ENCODE results near the gene PTPRD.
A peak's percentile ranks its signal among the peaks of the same experiment; 100 is the strongest.
"Not testable (repeated sequence)": the region's sequence is repeated elsewhere in the genome, so short reads cannot be mapped to it uniquely, and the experiment has no call there.

PTPRD gene

GRCh38 chr9:10449201-10449617 lies 163.6 kb downstream of the PTPRD start:
- DNase-seq, result not testable (repeated sequence)

- DNase-seq, result no peak
Observed at GRCh38 chr9:10447036-10447435, 165.8 kb downstream of the PTPRD start.

- DNase-seq, result no peak
Observed at GRCh38 chr9:10443868-10444204, 169.0 kb downstream of the PTPRD start.

GRCh38 chr9:10443181-10443867 lies 169.5 kb downstream of the PTPRD start:
- no peak for DNase-seq

GRCh38 chr9:10438955-10439354 lies 173.8 kb downstream of the PTPRD start:
- no peak for DNase-seq

GRCh38 chr9:10436756-10437155 lies 176.0 kb downstream of the PTPRD start:
- no peak for DNase-seq

GRCh38 chr9:10434412-10434811 lies 178.4 kb downstream of the PTPRD start:
- DNase-seq, result no peak

GRCh38 chr9:10411272-10411671 lies 201.5 kb downstream of the PTPRD start:
- DNase-seq, result no peak

- no peak for DNase-seq
Observed at GRCh38 chr9:10403283-10403682, 209.5 kb downstream of the PTPRD start.

GRCh38 chr9:10396615-10397014 lies 216.2 kb downstream of the PTPRD start:
- DNase-seq, result no peak

GRCh38 chr9:10387282-10387681 lies 225.5 kb downstream of the PTPRD start:
- DNase-seq, result no peak

- no peak for DNase-seq
Observed at GRCh38 chr9:10371824-10372223, 241.0 kb downstream of the PTPRD start.

GRCh38 chr9:10366171-10366779 lies 246.5 kb downstream of the PTPRD start:
- DNase-seq, result peak; percentile 27 to 43

- no peak for DNase-seq
Observed at GRCh38 chr9:10354591-10354990, 258.2 kb downstream of the PTPRD start.

- DNase-seq, result not testable (repeated sequence)
Observed at GRCh38 chr9:10345621-10346020, 267.2 kb downstream of the PTPRD start.

GRCh38 chr9:10341057-10341456 lies 271.7 kb downstream of the PTPRD start:
- no peak for DNase-seq

GRCh38 chr9:10339152-10339551 lies 273.6 kb downstream of the PTPRD start:
- DNase-seq, result no peak

- DNase-seq, result no peak
Observed at GRCh38 chr9:10331157-10331556, 281.6 kb downstream of the PTPRD start.

- DNase-seq, result no peak
Observed at GRCh38 chr9:10282084-10282483, 330.7 kb downstream of the PTPRD start.

- peak; percentile 2 to 4 for DNase-seq
Observed at GRCh38 chr9:10274988-10275387, 337.8 kb downstream of the PTPRD start.

GRCh38 chr9:10274175-10274574 lies 338.6 kb downstream of the PTPRD start:
- no peak for DNase-seq

- no peak for DNase-seq
Observed at GRCh38 chr9:10272830-10273229, 340.0 kb downstream of the PTPRD start.

GRCh38 chr9:10268531-10269485 lies 344.0 kb downstream of the PTPRD start:
- peak; percentile 30 to 36 for DNase-seq

GRCh38 chr9:10265153-10265631 lies 347.6 kb downstream of the PTPRD start:
- no peak for DNase-seq

All from Kasumi-1 (cell line).